ENCODE data around the gene PI4K2B.

Gene PI4K2B

DNA sequence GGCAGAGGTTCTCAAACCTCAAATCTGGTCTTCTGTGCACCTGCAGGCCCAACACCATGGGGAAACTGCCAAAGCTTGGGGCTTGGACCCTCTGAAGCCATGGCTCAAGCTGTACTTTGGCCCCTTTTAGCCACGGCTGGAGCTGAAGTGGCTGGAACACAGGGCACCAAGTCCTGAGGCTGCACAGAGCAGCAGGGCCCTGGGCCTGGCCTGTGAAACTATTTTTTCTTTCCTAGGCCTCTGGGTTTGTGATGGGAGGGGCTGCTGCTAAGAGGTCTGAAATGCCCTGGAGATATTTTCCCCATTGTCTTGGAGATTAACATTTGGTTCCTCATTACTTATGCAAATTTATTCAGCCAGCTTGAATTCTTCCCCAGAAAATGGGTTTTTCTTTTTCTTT, 18.3 kb upstream of the PI4K2B start:
- Histone ChIP-seq H3K9me3 (replicated peaks; ENCODE audit: insufficient read depth, low read length) (no peaks in the 10 kb centered on the region), H3K9me2 (replicated peaks; ENCODE audit: insufficient read depth, low read length) (no peaks in the 10 kb centered on the region), H3F3A (ENCODE audit: insufficient read depth, low read length) (no peaks in the 10 kb centered on the region), H3K79me2 (ENCODE audit: low read length) (no peaks in the 10 kb centered on the region), H4K20me1 (ENCODE audit: insufficient read depth, low read length) (no peaks in the 10 kb centered on the region), H3K27me3 (replicated peaks; ENCODE audit: insufficient read depth, low read length) (no peaks in the 10 kb centered on the region), H3K9ac (ENCODE audit: low read length) (no peak overlapping the region), H3K4me2 (ENCODE audit: low read depth, low read length) (no peak overlapping the region), H3K27ac (ENCODE audit: low read length) (no peak overlapping the region), H2AFZ (ENCODE audit: low read length) (no peak overlapping the region), H3K36me3 (replicated peaks; ENCODE audit: insufficient read depth, low read length) (no peaks in the 10 kb centered on the region), H3K4me3 (ENCODE audit: low read length) (no peak overlapping the region), H3K4me1 (ENCODE audit: low read length) (no peaks in the 10 kb centered on the region)
- TF ChIP-seq, protein P1, sequence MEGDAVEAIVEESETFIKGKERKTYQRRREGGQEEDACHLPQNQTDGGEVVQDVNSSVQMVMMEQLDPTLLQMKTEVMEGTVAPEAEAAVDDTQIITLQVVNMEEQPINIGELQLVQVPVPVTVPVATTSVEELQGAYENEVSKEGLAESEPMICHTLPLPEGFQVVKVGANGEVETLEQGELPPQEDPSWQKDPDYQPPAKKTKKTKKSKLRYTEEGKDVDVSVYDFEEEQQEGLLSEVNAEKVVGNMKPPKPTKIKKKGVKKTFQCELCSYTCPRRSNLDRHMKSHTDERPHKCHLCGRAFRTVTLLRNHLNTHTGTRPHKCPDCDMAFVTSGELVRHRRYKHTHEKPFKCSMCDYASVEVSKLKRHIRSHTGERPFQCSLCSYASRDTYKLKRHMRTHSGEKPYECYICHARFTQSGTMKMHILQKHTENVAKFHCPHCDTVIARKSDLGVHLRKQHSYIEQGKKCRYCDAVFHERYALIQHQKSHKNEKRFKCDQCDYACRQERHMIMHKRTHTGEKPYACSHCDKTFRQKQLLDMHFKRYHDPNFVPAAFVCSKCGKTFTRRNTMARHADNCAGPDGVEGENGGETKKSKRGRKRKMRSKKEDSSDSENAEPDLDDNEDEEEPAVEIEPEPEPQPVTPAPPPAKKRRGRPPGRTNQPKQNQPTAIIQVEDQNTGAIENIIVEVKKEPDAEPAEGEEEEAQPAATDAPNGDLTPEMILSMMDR (IDR thresholded peaks at IDR 0.05; ENCODE audit: low read length) = no peak
- no peak for TF ChIP-seq EZH2 (optimal IDR thresholded peaks at IDR 0.05; ENCODE audit: low read depth, low read length)
- TF ChIP-seq EZH2phosphoT487 (IDR thresholded peaks at IDR 0.05; ENCODE audit: low read length) = no peak
- DNase-seq = no peak

DNA sequence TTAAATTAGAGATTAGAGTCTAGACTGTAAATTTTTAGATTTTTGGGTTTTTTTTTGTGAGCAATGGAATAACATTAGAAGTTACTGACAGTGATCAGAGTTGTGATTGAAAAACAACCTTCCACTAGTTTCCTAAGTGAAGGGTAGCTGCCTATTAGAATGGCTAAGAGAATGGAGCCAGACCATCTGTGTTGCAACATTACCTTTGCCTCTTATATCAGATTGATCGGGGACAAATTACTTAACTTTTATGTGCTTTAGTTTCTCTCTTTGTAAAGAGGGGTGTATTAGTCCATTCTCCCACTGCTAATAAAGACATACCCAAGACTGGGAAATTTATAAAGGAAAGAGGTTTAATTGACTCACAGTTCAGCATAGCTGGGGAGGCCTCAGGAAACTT, 12.5 kb upstream of the PI4K2B start:
- TF ChIP-seq, protein P1 (IDR thresholded peaks at IDR 0.05; ENCODE audit: low read length) = no peak
- TF ChIP-seq EZH2 (optimal IDR thresholded peaks at IDR 0.05; ENCODE audit: low read depth, low read length) (no peak), EZH2phosphoT487 (IDR thresholded peaks at IDR 0.05; ENCODE audit: low read length) (no peak)
- H3K9ac ChIP-seq (ENCODE audit: low read length) = no peak overlapping the region
- H4K20me1 ChIP-seq (ENCODE audit: insufficient read depth, low read length) = no peaks in the 10 kb centered on the region
- no peaks in the 10 kb centered on the region for H3F3A ChIP-seq (ENCODE audit: insufficient read depth, low read length)
- H3K4me2 ChIP-seq (ENCODE audit: low read depth, low read length) = no peak overlapping the region
- H3K27me3 ChIP-seq (replicated peaks; ENCODE audit: insufficient read depth, low read length) = no peaks in the 10 kb centered on the region
- H3K4me3 ChIP-seq (ENCODE audit: low read length) = no peak overlapping the region
- no peaks in the 10 kb centered on the region for H3K79me2 ChIP-seq (ENCODE audit: low read length)
- H3K9me3 ChIP-seq (replicated peaks; ENCODE audit: insufficient read depth, low read length) = no peaks in the 10 kb centered on the region
- H3K36me3 ChIP-seq (replicated peaks; ENCODE audit: insufficient read depth, low read length) = no peaks in the 10 kb centered on the region
- no peak for DNase-seq
- H3K9me2 ChIP-seq (replicated peaks; ENCODE audit: insufficient read depth, low read length) = no peaks in the 10 kb centered on the region
- no peaks in the 10 kb centered on the region for H3K4me1 ChIP-seq (ENCODE audit: low read length)
- H2AFZ ChIP-seq (ENCODE audit: low read length) = no peak overlapping the region
- no peak overlapping the region for H3K27ac ChIP-seq (ENCODE audit: low read length)

DNA sequence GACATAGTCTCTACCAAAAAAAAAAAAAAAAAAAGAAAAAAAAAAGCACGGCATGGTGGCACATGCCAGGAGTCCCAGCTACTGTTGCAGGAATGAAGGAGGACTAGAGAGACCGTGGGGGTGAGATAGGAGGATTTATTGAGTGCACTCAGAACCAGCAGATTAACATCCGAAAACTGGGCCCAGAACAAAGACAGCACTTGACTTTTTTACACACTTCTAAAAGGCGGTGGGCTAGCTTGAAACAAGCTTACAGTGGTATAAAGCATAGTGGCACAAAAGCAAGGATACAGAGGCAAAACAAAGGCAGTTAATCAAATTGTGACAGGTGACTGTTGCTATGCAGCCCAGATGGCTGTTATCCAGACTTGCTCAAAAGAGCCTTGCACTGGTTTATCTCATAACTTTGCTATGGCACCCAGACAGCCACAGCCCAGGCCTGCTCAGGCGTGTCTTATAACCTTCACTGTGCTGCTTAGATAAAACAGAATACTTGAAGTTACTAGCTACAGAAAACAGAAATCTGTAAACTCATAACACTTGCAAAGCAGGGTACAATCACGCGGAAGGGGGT, 9.9 kb upstream of the PI4K2B start:
- no peaks in the 10 kb centered on the region for H3K9me3 ChIP-seq (replicated peaks; ENCODE audit: insufficient read depth, low read length)
- no peaks in the 10 kb centered on the region for H3K9me2 ChIP-seq (replicated peaks; ENCODE audit: insufficient read depth, low read length)
- no peak for DNase-seq

More for the DNA sequence above, 9.9 kb upstream of the PI4K2B start:
- H3K4me2 ChIP-seq (ENCODE audit: low read depth, low read length) = no peak overlapping the region
- no peak overlapping the region for H2AFZ ChIP-seq (ENCODE audit: low read length)
- no peaks in the 10 kb centered on the region for H3K36me3 ChIP-seq (replicated peaks; ENCODE audit: insufficient read depth, low read length)
- TF ChIP-seq, protein P1 (IDR thresholded peaks at IDR 0.05; ENCODE audit: low read length) = no peak
- TF ChIP-seq EZH2 (optimal IDR thresholded peaks at IDR 0.05; ENCODE audit: low read depth, low read length) = no peak
- no peak for TF ChIP-seq EZH2phosphoT487 (IDR thresholded peaks at IDR 0.05; ENCODE audit: low read length)
- no peaks in the 10 kb centered on the region for H3K27me3 ChIP-seq (replicated peaks; ENCODE audit: insufficient read depth, low read length)
- no peak overlapping the region for H3K4me3 ChIP-seq (ENCODE audit: low read length)
- no peaks in the 10 kb centered on the region for H3K4me1 ChIP-seq (ENCODE audit: low read length)
- no peaks in the 10 kb centered on the region for H3K79me2 ChIP-seq (ENCODE audit: low read length)
- no peak overlapping the region for H3K27ac ChIP-seq (ENCODE audit: low read length)
- H3F3A ChIP-seq (ENCODE audit: insufficient read depth, low read length) = no peaks in the 10 kb centered on the region
- no peak overlapping the region for H3K9ac ChIP-seq (ENCODE audit: low read length)
- no peaks in the 10 kb centered on the region for H4K20me1 ChIP-seq (ENCODE audit: insufficient read depth, low read length)

All from MM.1S (cell line).